Endothelial cell of umbilical vein (primary cell): ENCODE measurements around the gene TTYH2. TPM values are rescaled to one million over a fixed set of nuclear protein-coding genes. Genes with fewer than 3 reads are reported as not detected.

Experiments
- BruUV-seq: library from RNA; stranded (reverse); fragments of 400-500 nt; replicated peaks from 2 replicates; lab custom pipeline; 2021; lab: Mats Ljungman, UMichigan
- CTCF ChIA-PET: fragments of 300-600, 350-600 bp; sonication (Branson Sonifier 250); formaldehyde crosslinking; loops from one replicate; lab custom pipeline; 2021; ENCODE audit warnings: antibody characterized with exemption, inconsistent platforms; lab: Charles Lee
- POLR2A ChIA-PET: fragments of 300-600, 350-600 bp; sonication (Branson Sonifier 250); formaldehyde crosslinking; loops from one replicate; lab custom pipeline; 2021; ENCODE audit warnings: antibody characterized with exemption, inconsistent platforms; lab: Charles Lee
- DNase-seq: peaks from one replicate; pipeline ENCODE4 v3.0.0-alpha.2; 2011; ENCODE audit warnings: low read depth, low spot score
- FAIRE-seq: peaks from 2 replicates; lab custom pipeline; 2011; peaks lifted over from hg19 to GRCh38; lab: Jason Lieb, UNC
- H2AFZ ChIP-seq: 2 replicates; pipeline ENCODE4 v1.6.0; 2012; ENCODE audit warnings: low read depth, low read length, control low read depth, inconsistent platforms
- H3K27ac ChIP-seq: 2 replicates; pipeline ENCODE4 v1.5.1; 2011; ENCODE audit warnings: low read depth, mild to moderate bottlenecking, control low read depth, low read length, moderate library complexity; ENCODE audit not compliant: insufficient read depth
- H3K27me3 ChIP-seq, 2 experiments: 2 replicates each; pipeline versions ENCODE4 v1.6.0 to v1.6.1; 2011; ENCODE audit warnings: low read length in 2 of 2, mixed read lengths in 1 of 2; ENCODE audit not compliant: control insufficient read depth in 2 of 2, insufficient read depth in 2 of 2
- H3K36me3 ChIP-seq, 2 experiments: 2 replicates in 1 of 2; 3 replicates in 1 of 2; pipeline ENCODE4 v1.5.1; 2011; ENCODE audit warnings: low read length in 2 of 2, mild to moderate bottlenecking in 1 of 2, moderate library complexity in 1 of 2; ENCODE audit not compliant: control insufficient read depth in 2 of 2, insufficient read depth in 2 of 2; ENCODE audit errors: extremely low read depth in 1 of 2
- H3K4me1 ChIP-seq: 3 replicates; pipeline ENCODE4 v1.5.1; 2011; ENCODE audit warnings: mild to moderate bottlenecking, low read length; ENCODE audit not compliant: control insufficient read depth, insufficient read depth; ENCODE audit errors: extremely low read depth
- H3K4me2 ChIP-seq: 2 replicates; pipeline ENCODE4 v1.6.1; 2011; ENCODE audit warnings: low read length, control low read depth, mixed read lengths; ENCODE audit not compliant: insufficient read depth
- H3K4me3 ChIP-seq, 3 experiments: fragments of 200-600 bp in 1 of 3; sonication (generic), shearing (Covaris generic) in 1 of 3; replicated peaks in 1 of 3; 2 replicates each; pipeline ENCODE4 v1.5.1; 2011 to 2016; ENCODE audit warnings: control low read depth in 3 of 3, low read length in 3 of 3, mild to moderate bottlenecking in 2 of 3, inconsistent platforms in 1 of 3, low read depth in 1 of 3, moderate library complexity in 1 of 3; ENCODE audit not compliant: insufficient read depth in 1 of 3
- H3K79me2 ChIP-seq: 2 replicates; pipeline ENCODE4 v1.6.0; 2012; ENCODE audit warnings: low read length, inconsistent platforms; ENCODE audit not compliant: control insufficient read depth, insufficient read depth
- H3K9ac ChIP-seq: replicated peaks from 2 replicates; pipeline ENCODE3; 2011; ENCODE audit warnings: low read length, control low read depth; ENCODE audit not compliant: insufficient read depth; ENCODE audit errors: extremely low read depth
- H3K9me1 ChIP-seq: replicated peaks from 3 replicates; pipeline ENCODE4 v1.6.0; 2011; ENCODE audit warnings: mild to moderate bottlenecking, low read length; ENCODE audit not compliant: control insufficient read depth, insufficient read depth; ENCODE audit errors: extremely low read depth
- H3K9me3 ChIP-seq: replicated peaks from 2 replicates; pipeline ENCODE4 v1.5.1; 2012; ENCODE audit warnings: low read length, inconsistent platforms; ENCODE audit not compliant: control insufficient read depth, insufficient read depth
- H4K20me1 ChIP-seq: replicated peaks from 2 replicates; pipeline ENCODE3; 2011; ENCODE audit warnings: mild to moderate bottlenecking, low read length; ENCODE audit not compliant: control insufficient read depth, insufficient read depth; ENCODE audit errors: extremely low read depth
- CTCF ChIP-seq, 2 donors: IDR thresholded peaks; 1 replicate in 1 of 2; 2 replicates in 1 of 2; pipeline ENCODE4 v1.5.1; 2011; ENCODE audit warnings: low read length in 2 of 2, mild to moderate bottlenecking in 2 of 2, moderate library complexity in 2 of 2, control low read depth in 1 of 2, inconsistent platforms in 1 of 2, low read depth in 1 of 2; ENCODE audit not compliant: insufficient read depth in 1 of 2; ENCODE audit errors: extremely low read depth in 1 of 2
- EZH2 ChIP-seq: IDR thresholded peaks from 2 replicates; pipeline ENCODE4 v1.6.1; 2012; ENCODE audit warnings: borderline replicate concordance, low read depth, mild to moderate bottlenecking, moderate library complexity, low read length, inconsistent platforms; ENCODE audit not compliant: severe bottlenecking
- FOS ChIP-seq: IDR thresholded peaks from 2 replicates; pipeline ENCODE4 v1.6.1; 2011; ENCODE audit warnings: mild to moderate bottlenecking, low read length, moderate library complexity, borderline replicate concordance; ENCODE audit not compliant: insufficient read depth
- GATA2 ChIP-seq: IDR thresholded peaks from 2 replicates; pipeline ENCODE4 v1.7.0; 2011; ENCODE audit warnings: low read depth, mild to moderate bottlenecking, moderate library complexity, mixed read lengths, low read length; ENCODE audit not compliant: insufficient read length, insufficient read depth
- JUN ChIP-seq: IDR thresholded peaks from 2 replicates; pipeline ENCODE4 v1.6.1; 2011; ENCODE audit warnings: borderline replicate concordance, low read depth; ENCODE audit not compliant: insufficient read length, insufficient read depth
- MYC ChIP-seq: IDR thresholded peaks from one replicate; pipeline ENCODE4 v1.6.1; 2011; ENCODE audit warnings: mild to moderate bottlenecking, low read depth, low read length
- POLR2A ChIP-seq: IDR thresholded peaks from 2 replicates; pipeline ENCODE4 v1.6.1; 2012; ENCODE audit warnings: low read depth, mild to moderate bottlenecking, control low read depth, low read length
- POLR2AphosphoS5 ChIP-seq: IDR thresholded peaks from 2 replicates; pipeline ENCODE4 v1.6.1; 2012; ENCODE audit warnings: low read depth, mild to moderate bottlenecking, control low read depth, low read length, moderate library complexity; ENCODE audit not compliant: insufficient read depth
- dilution Hi-C: fragments of 300-500 bp; cut with MboI; formaldehyde crosslinking; loops from one replicate; pipeline ENCODE4 v1.15.0; 2019; ENCODE audit warnings: low sequenced_read_pairs; ENCODE audit not compliant: extremely low pct_ligation_motif_present
- intact Hi-C: fragments of 100-400 bp; cut with micrococcal nuclease; formaldehyde crosslinking; loops from one replicate; pipeline ENCODE4 v1.10.0; 2022
- polyA plus RNA-seq, 4 experiments: library from polyadenylated mRNA; depleted of rRNA in 3 of 4; stranded (reverse) in 3 of 4; unstranded in 1 of 4; fragments of >200 nt; gene quantifications; 2 replicates each; pipeline versions ENCODE4 v1.2.1 to v1.2.3, GENCODE V29; 2011 to 2012; ENCODE audit warnings: missing spikeins in 1 of 4
- total RNA-seq: library from RNA; stranded (reverse); gene quantifications from 2 replicates; pipeline ENCODE4 v1.2.3, GENCODE V29; 2021
- TF ChIP-seq, protein P1 (sequence below): IDR thresholded peaks from 2 replicates; pipeline ENCODE4 v1.6.1; 2011; ENCODE audit not compliant: insufficient read depth, insufficient read length

The TTYH2 gene
- total and polyA plus RNA-seq, 2 donors (not counting 3 experiments of a cell fraction or from before 2014, with no cell fraction given) = 0.75 to 2.0 TPM

DNA sequence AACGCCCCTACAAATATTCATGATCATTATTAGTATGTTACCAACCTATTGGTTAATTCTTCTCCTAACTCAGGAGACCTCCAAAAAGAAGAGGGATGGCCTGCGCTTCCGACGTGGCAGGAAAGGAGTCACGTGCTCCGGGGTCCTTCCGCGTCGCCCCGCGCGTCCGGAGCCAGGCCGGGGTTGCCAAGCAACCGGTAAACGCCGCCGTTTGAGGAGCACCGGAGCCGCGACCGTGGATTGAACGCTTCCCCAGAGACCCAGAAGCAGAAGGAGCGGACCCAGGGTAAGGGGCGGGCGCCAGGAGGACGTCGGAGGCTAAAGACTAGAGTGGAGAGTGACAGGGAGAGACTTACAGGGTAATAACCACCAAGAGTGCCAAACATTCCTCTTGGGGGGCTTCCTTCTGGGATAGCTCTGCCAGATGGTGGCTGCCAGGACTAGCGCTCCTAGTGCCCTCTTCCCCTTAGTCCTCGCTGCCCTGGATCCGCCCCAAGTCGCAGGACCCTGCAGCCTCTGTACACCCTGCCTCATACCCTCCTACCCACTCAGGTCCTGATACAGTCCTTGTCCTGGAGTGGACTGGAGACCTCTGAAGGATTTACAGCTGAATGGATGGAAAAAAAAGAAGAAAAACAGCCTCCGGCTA lies 60.8 kb downstream of the TTYH2 start, which contains the start of gene DNAI2:
TSS of gene DNAI2 (plus strand) at position 175 of the 649 bp plus-strand sequence. CDS start 7,584 bp downstream, outside the sequence.
- dilution Hi-C loops = no loop called here
- Histone ChIP-seq H2AFZ (no peak within 1 kb of the TSS), H3K36me3 (no peaks in the 10 kb centered on the region), H3K4me1 (no peaks in the 10 kb centered on the region), H3K4me2 (no peak within 1 kb of the TSS), H3K9ac (no peak within 1 kb of the TSS), H3K9me1 (no peaks in the 10 kb centered on the region), H3K27ac (no peak within 1 kb of the TSS), H3K27me3 (no peaks in the 10 kb centered on the region), H3K4me3 (no peak within 1 kb of the TSS), H4K20me1 (no peaks in the 10 kb centered on the region), H3K79me2 (no peaks in the 10 kb centered on the region), H3K9me3 (no peaks in the 10 kb centered on the region)
- BruUV-seq = no TSS peak
- POLR2A ChIA-PET = no interaction called here
- CTCF ChIA-PET = no interaction called here
- DNase-seq (no peak), FAIRE-seq (no peak)
- intact Hi-C loops = no loop called here
- no peak for TF ChIP-seq EZH2
- no peak for TF ChIP-seq JUN
- TF ChIP-seq POLR2AphosphoS5 = no peak
- no peak for TF ChIP-seq POLR2A
- no peak for TF ChIP-seq MYC
- TF ChIP-seq, protein P1, sequence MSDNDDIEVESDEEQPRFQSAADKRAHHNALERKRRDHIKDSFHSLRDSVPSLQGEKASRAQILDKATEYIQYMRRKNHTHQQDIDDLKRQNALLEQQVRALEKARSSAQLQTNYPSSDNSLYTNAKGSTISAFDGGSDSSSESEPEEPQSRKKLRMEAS = no peak
- TF ChIP-seq GATA2 = no peak

- H3K27me3 ChIP-seq = no peaks in the 10 kb centered on the region
- no peak overlapping the region for H3K9ac ChIP-seq
- intact Hi-C loops (no loop called here), dilution Hi-C loops (no loop called here)
- no peaks in the 10 kb centered on the region for H3K4me1 ChIP-seq
- TF ChIP-seq GATA2 = no peak
- TF ChIP-seq, protein P1 = no peak
- no peak for TF ChIP-seq JUN
- TF ChIP-seq POLR2A = no peak
- TF ChIP-seq CTCF (IDR thresholded peaks at IDR 0.05; ENCODE audit: extremely low read depth in 1 of 2, insufficient read depth in 1 of 2, low read depth in 1 of 2, low read length in 2 of 2) = no peak
- no peak for TF ChIP-seq FOS
- H3K4me2 ChIP-seq = no peak overlapping the region
- no peaks in the 10 kb centered on the region for H4K20me1 ChIP-seq
- no peak overlapping the region for H2AFZ ChIP-seq
- H3K27ac ChIP-seq = no peak overlapping the region
- BruUV-seq = no TSS peak
- POLR2A ChIA-PET = no interaction called here
- no peaks in the 10 kb centered on the region for H3K36me3 ChIP-seq
- DNase-seq (no peak), FAIRE-seq (no peak)
- no peaks in the 10 kb centered on the region for H3K9me3 ChIP-seq
- H3K4me3 ChIP-seq = no peak overlapping the region
- no peaks in the 10 kb centered on the region for H3K79me2 ChIP-seq
- no peaks in the 10 kb centered on the region for H3K9me1 ChIP-seq
- CTCF ChIA-PET = no interaction called here
These were observed 61.5 kb downstream of the TTYH2 start for GRCh38 chr17:74274709-74275340.
